ENCODE measurements around the gene KIF25.
"Not testable (repeated sequence)": the region's sequence is repeated elsewhere in the genome, so short reads cannot be mapped to it uniquely, and the experiment has no call there.

The KIF25 gene

GRCh38 chr6:167976116-167976657 lies 21.3 kb upstream of the KIF25 start:
- DNase-seq, result not testable (repeated sequence)

GRCh38 chr6:167976708-167977107 lies 20.8 kb upstream of the KIF25 start:
- no peak for DNase-seq

- no peak for DNase-seq
Measured at GRCh38 chr6:167977717-167978467, 19.6 kb upstream of the KIF25 start.

GRCh38 chr6:167978607-167979006 lies 18.9 kb upstream of the KIF25 start:
- DNase-seq, result no peak

GRCh38 chr6:167979436-167980139 lies 17.9 kb upstream of the KIF25 start:
- no peak for DNase-seq

GRCh38 chr6:167980911-167981580 lies 16.4 kb upstream of the KIF25 start:
- DNase-seq, result no peak

GRCh38 chr6:167981916-167982462 lies 15.5 kb upstream of the KIF25 start:
- DNase-seq, result no peak

- DNase-seq, result no peak
Measured at GRCh38 chr6:167984144-167984719, 13.2 kb upstream of the KIF25 start.

- DNase-seq, result no peak
Measured at GRCh38 chr6:167984876-167985604, 12.4 kb upstream of the KIF25 start.

- DNase-seq, result no peak
Measured at GRCh38 chr6:167985911-167986595, 11.4 kb upstream of the KIF25 start.

- no peak for DNase-seq
Measured at GRCh38 chr6:167987396-167988153, 9.9 kb upstream of the KIF25 start.

GRCh38 chr6:167988154-167988495 lies 9.3 kb upstream of the KIF25 start:
- no peak for DNase-seq

GRCh38 chr6:167988945-167989841 lies 8.3 kb upstream of the KIF25 start:
- DNase-seq, result no peak

- no peak for DNase-seq
Measured at GRCh38 chr6:167990016-167990945, 7.2 kb upstream of the KIF25 start.

GRCh38 chr6:167993169-167993568 lies 4.3 kb upstream of the KIF25 start:
- no peak for DNase-seq

GRCh38 chr6:167993831-167994230 lies 3.6 kb upstream of the KIF25 start:
- DNase-seq, result no peak

GRCh38 chr6:167995302-167995701 lies 2.2 kb upstream of the KIF25 start:
- no peak for DNase-seq

- DNase-seq, result no peak
Measured at GRCh38 chr6:167995731-167996151, 1.7 kb upstream of the KIF25 start.
